HG03159 (cell line): ENCODE measurements around the gene SRP14.
"Not testable (repeated sequence)": the region's sequence is repeated elsewhere in the genome, so short reads cannot be mapped to it uniquely, and the experiment has no call there.

Experiments
- ATAC-seq: cut with Tn5 transposase; IDR thresholded peaks from one replicate; pipeline ENCODE4 v1.9.1; 2021; ENCODE audit warnings: mild to moderate bottlenecking, moderate library complexity; ENCODE audit not compliant: unreplicated experiment

Gene SRP14

DNA sequence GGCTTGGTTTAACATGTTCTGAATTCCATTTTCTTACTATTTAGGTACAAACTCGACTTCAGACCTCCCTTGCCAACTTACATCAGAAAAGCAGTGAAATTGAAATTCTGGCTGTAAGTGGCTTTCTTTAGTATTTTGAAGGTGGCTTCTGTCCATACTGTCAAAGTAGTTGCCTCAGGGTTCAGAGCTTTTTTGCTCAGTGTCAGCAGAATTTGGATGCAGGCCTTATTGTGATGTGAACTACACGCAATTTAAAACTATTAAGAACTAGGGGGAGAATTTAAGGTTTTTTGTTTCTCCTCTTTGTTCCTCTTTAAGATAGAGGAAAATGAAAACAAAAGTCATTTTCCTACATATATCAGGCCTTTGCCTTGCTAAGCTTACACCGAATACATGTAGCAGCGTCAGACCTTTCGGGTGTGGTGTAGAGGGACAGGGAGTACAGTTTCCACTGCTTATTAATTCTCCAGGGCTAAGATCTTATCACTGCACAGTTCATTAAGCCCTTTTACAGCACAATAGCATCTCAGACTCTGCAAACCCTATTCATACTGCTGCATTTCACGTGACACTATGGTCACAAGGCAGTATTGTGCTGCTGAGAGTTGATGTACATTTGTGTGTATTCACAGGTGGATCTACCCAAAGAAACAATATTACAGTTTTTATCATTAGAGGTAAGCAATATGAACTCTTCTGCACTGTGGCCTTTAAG lies 6.7 kb downstream of the SRP14 start:
- ATAC-seq: no peak

DNA sequence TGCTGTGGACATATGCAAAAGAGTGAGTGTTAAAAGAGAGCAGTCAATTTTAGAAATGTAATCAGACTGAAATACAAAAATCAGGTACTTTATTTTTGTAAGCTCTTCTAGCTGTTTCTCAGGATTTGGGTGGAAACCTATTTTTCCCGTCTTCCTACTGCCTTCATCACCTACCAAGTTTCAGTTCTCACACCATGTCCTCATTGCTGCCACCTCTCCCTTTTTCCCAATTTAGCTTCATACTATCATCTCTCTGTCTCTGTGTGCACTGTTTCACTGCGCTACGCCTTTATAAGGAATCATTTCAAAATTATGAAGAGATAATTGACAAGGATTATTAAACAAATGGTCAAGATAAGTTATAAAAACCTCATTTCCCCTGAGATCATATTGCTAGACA lies 7.7 kb downstream of the SRP14 start:
- no peak for ATAC-seq

DNA sequence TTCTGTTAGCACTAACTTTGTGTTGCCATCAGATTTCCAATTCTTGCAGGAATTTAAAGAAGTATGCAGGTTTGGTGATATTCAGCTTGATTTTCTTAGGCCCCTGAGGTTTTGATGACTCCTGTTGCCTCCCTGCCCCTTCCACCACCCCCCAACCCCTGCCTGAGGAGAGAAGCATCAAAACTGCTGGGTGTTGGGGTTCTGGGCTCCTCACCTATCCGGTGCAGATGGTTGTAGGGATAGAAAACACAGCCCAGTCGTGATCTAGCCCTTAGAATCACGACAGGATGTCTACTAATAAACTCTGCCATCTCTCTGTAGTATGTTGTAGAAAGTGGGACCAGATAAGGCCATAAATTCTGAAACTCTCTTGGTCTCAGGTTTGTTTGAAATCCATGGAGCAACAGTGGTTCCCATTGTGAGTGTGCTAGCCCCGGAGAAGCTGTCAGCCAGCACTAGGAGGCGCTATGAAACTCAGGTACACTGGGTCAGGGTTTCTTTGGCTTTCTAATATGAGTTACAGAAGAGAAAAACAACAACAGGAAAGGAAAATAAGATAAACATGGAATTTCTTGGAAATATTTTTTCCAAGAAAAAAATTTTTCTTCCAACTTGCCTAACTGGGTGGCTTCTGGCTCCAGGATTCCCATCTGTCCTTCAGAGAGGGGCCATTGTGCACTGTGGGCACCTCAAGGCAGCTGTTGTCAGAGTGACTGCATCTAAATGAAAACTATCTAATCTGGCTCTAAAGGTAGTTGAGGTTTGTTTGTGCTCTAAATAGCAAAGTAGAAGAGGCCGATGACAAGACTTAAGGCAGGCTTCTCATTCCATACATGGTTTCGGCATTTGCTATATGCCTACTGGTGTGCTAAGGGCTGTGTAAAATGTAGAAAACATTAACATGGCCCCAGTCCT lies 8.7 kb downstream of the SRP14 start:
- ATAC-seq: no peak

DNA sequence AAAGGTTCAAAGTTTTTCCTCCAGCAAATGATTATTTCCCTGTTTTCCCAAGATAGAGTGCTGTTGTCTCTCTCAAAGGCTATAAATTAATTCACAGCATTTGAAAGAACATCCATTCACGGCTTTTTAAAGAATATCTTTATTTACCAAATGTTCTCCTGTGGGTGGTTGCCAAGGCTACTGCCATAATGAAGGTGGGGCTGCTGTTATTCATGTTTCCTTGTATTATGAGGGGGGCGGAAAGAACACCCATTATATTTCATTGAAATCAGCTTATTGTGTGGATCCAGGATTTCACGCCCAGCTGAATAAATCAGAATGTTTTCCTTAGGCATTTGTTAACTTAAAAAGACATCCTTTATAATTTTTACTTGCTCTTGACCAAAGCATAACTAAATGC lies 10.1 kb downstream of the SRP14 start:
- no peak for ATAC-seq

DNA sequence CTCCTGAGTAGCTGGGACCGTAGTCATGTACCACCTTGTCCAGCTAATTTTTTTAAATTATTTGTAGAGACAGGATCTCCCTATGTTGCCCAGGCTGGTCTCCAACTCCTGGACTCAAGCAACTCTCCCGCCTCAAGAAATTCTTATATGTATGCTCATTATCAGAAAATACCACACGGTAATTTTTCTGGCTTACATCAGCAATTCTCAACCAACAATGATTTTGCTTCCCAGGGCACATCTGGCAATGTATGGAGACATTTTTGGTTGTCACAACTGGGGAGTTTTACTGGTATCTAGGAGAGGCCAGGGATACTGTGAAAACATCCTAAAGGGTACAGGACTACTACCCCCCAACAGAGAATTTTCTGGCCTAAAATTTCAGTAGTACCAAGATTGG lies 10.8 kb downstream of the SRP14 start:
- no peak for ATAC-seq

DNA sequence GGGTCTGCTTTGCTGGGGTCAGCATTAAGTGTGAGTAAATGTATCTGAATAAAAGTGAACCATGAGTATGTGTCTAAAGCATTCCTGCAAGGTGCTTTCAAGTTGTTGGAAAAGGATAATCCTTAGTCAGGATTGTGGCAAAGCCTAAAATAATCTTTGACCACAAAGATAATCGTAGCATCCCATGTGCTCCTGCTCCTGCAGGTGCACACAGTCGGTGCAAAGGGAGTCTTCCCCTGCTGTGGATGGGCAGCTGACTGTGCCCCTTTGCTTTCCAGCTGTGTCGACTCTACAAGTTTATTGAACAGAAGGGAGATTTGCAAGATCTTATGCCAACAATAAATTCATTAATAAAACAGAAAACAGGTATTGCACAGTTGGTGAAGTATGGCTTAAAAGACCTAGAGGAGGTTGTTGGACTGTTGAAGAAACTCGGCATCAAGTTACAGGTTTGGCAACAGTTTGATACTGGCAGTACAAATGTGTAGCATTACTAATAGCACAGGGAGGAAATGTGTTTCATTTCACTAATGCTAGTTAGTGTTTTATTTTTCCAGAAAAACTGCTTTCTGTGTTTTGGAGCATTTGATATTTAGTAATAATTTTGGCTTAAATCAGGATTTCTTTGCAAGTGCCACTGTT lies 22.6 kb downstream of the SRP14 start:
- no peak for ATAC-seq

DNA sequence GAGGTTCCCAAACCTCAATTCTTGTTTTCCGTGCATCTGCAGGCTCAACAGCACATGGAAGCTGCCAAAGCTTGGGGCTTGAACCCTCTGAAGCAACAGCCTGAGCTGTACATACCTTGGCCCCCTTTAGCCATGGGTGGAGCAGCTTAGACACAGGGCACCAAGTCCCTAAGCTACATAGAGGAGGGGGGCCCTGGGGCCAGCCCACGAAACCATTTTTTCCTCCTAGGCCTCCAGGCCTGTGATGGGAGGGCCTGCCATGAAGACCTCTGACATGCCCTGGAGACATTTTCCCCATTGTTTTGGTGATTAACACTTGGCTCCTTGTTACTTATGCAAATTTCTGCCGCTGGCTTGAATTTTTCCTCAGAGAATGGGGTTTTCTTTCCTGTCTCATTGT lies 24.6 kb downstream of the SRP14 start:
- ATAC-seq: no peak

DNA sequence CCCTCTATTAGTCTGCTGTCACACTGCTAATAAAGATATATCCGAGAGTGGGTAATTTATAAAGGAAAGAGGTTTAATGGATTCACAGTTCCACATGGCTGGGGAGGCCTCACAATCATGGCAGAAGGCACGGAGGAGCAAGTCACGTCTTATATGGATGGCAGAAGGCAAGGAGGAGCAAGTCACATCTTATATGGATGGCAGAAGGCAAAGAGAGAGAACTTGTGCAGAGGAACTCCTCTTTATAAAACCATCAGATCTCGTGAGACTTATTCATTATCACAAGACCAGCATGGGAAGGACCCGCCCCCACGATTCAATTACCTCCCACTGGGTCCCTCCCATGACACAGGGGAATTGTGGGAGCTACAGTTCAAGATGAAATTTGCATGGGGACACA lies 25.6 kb downstream of the SRP14 start:
- not testable (repeated sequence) for ATAC-seq

DNA sequence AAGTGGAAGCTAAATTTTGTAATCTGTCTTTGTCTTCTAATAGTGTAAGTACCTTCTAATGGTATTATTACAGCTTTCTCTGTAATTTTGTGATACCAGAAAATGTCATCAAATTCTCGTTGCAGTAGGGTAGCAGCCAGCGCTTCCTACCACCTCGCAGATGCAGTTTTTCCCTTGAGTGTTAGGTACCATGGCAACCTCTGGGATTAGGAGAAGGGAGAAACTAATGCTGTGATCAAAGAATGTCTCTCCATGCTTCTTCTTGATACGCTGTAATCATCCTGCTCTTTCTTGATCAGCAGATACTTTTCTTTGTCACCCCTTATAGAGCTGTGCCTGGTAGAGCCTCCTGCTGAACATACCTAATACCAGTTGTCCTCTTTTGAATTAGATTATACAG lies 27.7 kb downstream of the SRP14 start:
- ATAC-seq: no peak

DNA sequence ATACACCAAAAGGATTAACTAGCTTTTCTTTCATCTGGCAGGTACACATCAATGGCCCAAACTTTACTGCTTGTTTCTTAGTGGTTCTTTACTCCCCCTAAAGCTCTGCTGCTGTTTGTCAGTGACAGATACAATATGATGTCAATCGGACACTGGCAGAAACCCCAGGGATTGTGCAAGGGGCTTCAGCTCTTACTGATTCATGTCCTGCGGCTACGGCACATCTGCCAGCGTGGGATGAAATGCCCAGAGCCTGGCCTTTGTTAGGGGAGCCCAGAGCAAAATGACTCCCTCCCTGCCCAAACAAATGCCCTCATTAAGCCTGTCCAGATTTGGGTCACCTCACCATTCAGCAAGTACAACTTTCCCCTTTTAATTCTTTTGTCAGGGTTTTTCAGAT lies 28.3 kb downstream of the SRP14 start:
- no peak for ATAC-seq

DNA sequence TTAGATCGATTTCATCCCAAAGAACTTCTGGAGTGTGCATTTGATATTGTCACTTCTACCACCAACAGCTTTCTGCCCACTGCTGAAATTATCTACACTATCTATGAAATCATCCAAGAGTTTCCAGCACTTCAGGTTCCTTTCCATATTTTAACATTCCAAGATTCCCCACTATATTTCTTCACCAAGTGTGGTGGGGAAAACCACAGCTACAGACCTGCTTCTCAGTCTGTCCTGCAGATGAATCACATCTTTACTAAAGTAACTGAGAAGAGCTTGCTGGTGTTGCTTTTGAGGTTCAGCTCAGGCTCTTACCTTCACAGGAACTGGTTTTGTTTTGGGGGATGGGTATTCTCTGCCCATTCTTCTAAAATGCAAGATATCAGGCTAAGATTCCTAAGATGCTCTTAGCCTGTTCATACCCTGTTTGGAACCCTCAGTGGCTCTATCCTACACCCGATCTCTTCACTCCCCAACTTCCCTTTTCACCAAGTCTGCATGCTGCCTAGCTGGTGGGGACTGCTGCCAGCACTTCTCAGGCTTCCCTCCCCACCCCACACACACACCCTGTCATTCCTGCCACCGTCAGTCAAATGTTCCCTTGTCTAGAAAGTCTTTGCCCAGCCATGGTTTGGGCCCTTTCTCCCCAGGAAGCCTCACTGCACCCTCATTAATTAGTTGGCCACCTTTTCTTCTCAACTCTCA lies 30.8 kb downstream of the SRP14 start:
- ATAC-seq: no peak

DNA sequence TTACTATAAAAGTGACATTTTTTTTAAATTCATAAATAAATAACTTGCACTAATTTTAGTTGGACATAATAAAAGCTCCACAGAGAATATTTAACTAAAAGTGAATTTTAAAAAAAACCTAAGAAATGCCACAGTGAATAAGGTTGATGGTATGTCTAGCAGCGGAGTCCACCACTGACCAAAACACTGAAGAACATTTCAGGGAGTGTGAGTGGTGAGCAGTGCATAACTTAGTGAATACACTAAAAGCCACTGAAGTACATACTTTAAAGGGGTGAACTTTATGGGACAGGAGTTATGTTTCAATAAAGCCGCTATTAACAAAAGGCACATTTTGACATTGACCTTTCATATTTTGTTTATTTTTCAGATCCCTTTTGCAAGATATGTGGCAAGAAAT lies 32.3 kb downstream of the SRP14 start:
- ATAC-seq: no peak

DNA sequence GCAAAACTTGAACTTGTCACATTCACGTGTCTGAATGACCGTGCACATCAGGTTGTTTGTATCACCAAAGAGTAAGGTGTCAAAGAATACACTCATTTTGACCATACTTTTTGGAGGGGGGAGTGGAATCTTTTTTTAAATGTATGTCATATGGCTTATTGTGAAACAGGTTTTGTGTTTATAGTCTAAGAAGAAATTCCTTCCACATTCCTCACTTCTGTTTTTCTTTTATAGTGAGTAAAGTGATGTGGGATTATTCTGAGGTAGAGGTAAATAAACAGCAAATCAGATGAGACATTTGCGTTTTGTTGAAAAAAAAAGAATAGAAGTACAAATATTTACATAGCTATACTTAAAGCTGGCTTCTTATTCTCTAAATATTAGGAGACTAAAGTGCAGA lies 33.0 kb downstream of the SRP14 start:
- no peak for ATAC-seq

DNA sequence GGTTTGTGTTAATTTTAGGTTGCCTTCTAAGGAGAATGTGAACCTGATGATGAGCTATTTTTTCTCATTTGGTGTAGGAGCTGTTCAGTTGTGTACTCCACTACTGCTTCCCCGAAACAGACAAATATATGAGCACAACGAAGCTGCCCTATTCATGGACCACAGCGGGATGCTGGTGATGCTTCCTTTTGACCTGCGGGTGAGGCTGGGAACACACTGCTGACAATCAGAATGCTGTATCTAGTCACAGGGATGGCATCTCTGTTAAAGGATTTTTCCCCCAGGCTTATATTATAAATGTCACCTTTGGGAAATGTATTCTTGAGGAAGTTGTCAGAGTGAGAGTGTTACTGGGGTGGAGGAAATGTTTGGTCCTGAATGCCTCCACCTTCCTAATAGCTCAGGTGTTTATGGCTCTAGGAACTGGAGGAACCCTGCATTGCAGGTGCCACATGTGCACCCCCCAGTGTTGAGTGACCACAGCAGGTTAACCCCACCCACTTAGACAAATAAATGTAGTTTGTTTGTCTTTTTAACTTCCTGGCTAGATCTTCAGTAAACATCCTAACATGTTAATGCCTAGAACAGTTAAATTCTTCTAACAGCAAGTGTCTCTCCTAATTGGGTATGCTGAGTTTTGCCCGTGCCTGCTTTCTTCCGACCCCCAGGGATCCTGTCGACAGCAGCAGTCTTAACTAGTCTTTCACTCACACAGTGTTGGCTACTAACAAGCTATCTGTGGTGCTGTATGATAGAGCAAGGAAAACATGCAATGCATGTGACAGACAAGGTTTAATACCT lies 35.7 kb downstream of the SRP14 start:
- ATAC-seq: no peak

DNA sequence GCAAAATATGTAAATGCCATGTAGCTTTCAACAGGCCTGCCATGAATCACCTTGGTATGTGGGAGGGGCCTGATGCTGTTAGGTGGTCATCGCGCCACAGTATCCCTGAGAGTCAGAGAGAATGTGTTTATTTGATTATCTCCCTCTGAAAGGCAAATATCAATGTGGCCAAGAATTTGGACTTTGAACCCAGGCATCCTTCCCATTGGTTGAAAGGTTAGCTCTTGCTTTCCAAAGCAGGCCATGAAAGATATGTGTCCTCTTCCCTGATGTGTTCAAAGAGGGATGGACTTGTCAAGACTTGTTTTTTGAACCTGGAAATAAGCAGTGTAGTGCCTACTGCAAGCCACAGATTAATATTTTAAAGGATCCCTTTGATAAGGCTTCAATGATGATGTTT lies 36.7 kb downstream of the SRP14 start:
- no peak for ATAC-seq

DNA sequence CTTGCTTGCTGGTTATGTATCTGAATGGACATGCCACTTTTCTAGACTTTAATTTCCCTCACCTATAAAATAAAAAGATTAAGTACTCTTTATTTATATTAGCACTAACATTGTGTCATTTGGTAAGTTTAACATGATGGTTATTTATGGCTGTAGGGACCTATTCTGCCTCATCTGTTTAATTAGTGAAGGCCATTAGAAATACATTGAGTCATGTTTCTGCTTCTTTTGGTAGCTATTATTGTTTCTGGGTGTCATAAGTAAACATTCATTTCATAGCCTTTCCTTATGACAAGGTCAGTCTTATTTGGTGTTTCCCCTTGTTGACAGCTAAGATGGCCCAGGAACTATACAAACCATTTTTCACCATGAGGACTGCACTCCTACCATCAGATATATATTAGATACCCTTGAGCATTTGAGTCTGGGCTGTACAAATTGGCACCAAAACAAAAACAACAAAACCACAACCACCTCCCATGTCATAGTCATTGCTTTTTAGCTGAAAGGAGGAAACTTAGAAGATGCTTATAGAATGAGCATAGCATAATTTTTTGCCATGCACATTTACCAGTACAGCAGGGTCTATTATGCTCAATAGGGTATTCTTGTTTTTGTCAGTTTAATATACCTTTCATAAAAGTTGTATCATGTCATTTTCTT lies 39.3 kb downstream of the SRP14 start:
- ATAC-seq: no peak

DNA sequence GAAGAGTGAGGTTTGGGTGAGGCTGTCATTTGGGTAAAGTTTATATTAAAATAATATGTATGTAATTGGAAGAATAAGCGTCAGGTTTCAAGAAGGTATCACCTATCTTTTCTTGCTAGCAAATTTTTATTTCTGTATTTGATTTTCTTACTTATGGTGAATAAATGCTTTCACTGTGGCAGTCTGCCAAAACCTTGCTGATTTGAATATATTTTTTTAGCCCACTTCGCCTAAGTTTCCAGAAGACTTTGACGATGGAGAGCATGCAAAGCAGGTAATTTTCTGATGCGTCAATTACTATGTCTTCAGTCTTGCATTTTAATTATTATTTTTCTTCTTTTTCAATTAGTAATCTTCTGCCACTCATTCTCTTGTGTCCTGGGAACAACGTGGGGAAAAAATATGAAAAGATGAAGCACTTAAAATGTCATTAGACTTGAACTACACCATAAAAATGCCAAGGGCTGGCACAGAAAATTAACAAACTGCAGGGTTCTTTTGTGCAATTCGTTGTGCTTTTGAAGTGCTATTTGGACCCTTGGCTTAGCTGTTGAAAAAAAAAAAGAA lies 40.4 kb downstream of the SRP14 start:
- ATAC-seq: no peak

DNA sequence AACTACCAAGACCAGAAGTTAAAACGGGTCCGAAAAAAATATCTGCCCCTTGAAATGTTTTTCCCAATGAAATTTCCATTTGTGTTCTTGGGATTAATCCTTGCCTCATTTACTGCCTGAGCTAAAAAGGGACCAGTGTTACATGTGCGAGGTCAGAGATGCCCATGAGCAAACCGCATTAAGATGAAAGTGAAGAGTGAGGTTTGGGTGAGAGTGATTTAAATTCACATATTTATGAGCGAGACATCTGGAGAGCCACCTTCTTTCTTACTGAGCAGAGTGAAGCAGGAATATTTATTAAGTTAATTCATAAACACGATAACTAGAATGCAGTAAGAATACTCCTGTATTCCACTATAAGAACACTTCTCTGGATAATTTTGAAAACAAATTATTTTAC lies 41.3 kb downstream of the SRP14 start:
- no peak for ATAC-seq

DNA sequence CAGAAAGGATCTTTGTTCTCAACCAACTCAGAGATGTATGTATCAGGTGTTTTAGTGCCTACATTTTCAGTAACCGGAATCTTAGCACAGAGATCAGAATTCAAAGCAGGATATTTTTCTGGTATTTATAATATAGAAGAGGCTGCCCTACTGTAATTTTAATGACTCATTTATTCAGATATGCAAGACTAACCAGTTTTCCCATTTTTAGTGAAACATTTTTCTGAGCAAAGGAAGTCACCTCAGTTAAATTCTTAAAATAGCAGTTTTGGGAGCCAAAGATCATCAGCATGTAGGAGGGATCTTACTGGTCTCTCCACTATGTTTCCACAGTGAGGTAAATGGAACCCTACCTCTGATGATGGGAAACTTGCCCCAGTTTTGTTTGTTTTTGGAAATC lies 42.0 kb downstream of the SRP14 start:
- no peak for ATAC-seq

DNA sequence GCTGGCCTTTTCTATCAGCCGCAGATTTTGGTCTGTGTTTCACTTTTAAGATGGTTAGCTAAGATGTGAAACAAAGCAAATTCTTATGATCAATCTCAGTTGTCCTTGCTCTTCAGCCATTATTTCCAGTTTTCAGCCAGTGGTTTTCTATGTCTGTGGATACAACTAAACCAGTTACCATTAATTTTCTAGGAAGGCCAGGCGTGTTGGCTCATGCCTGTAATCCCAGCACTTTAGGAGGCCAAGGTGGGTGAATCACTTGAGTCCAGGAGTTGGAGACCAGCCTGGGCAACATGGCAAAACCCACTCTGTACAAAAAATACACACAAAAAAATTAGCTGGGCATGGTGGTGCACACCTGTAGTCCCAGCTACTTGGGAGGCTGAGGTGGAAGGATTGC lies 42.8 kb downstream of the SRP14 start:
- not testable (repeated sequence) for ATAC-seq
